Measurements from ENCODE around the gene CALR3. TPM values are rescaled to one million over a fixed set of nuclear protein-coding genes. Genes with fewer than 3 reads are reported as not detected.
"Not testable (repeated sequence)": the region's sequence is repeated elsewhere in the genome, so short reads cannot be mapped to it uniquely, and the experiment has no call there.

CALR3 gene
- total RNA-seq, 4 donors from 2014 or later = not detected

DNA sequence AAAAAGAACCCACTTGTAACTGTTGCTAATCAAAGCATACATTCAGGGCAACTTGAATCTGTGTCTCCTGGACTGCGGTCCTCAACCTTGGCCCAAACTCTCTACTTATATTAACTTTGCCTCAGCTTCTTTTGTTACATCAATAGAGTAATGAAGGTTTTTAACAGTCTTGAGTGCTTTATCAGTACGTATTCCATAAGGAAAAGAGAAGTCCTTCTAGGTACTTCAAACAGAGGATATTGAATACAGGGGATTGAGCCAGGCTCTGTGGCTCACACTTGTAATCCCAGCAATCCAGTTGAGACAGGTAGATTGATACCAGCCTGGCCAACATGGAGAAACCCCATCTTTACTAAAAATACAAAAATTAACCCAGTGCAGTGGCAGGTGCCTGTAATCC, 23.0 kb downstream of the CALR3 start:
- WGBS, 2 donors (ENCODE audit: low coverage in 1 of 2) = 100% methylated on average over 1 to 2 of the region's 2 CpGs
- no peak overlapping the region for H3K27ac ChIP-seq
- intact Hi-C loops (cut with DNase I; ENCODE audit: low total_unique reads) = no loop called here

DNA sequence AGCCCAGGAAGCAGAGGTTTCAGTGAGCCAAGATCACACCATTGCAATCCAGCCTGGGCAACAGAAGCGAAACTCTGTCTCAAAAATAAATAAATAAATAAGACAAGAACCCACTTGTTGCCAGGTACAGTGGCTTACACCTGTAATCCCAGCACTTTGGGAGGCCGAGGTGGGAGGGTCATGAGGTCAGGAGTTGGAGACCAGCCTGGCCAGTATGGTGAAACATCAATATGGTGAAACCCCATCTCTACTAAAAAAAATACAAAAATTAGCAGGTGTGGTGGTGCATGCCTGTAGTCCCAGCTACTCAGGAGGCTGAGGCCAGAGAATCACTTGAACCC, 23.4 kb downstream of the CALR3 start:
- intact Hi-C loops (cut with DNase I; ENCODE audit: low total_unique reads); in situ Hi-C loops (cut with MboI; ENCODE audit: low pct_ligation_motif_present in 1 of 4, low pct_unique_long_range_greater_than_20kb in 1 of 4, low sequenced_read_pairs in 3 of 4); H3K27me3 ChIP-seq; H3K36me3 ChIP-seq; H3K9me3 ChIP-seq; DNase-seq: not testable (repeated sequence)
- Histone ChIP-seq H3K27ac (peak overlapping the region; percentile 88 to 93 (median 89)), H3K4me1 (peaks cover 21 to 30% (median 23%) of the 10 kb centered on the region in 4 donors), H3K4me3 (peak overlapping the region; percentile 55 to 100 (median 93))
- WGBS, 2 donors (ENCODE audit: low coverage in 1 of 2) = 46% methylated on average over 2 of the region's 2 CpGs; no CpG with 5 or more reads in 1 of the 2 donors

More for the DNA sequence above, 23.0 kb downstream of the CALR3 start:
- H3K9me3 ChIP-seq = no peaks in the 10 kb centered on the region
- in situ Hi-C loops (cut with MboI; ENCODE audit: low pct_ligation_motif_present in 1 of 4, low pct_unique_long_range_greater_than_20kb in 1 of 4, low sequenced_read_pairs in 3 of 4) = no loop called here
- H3K27me3 ChIP-seq = no peaks in the 10 kb centered on the region
- no peaks in the 10 kb centered on the region for H3K36me3 ChIP-seq
- TF ChIP-seq, protein P1, sequence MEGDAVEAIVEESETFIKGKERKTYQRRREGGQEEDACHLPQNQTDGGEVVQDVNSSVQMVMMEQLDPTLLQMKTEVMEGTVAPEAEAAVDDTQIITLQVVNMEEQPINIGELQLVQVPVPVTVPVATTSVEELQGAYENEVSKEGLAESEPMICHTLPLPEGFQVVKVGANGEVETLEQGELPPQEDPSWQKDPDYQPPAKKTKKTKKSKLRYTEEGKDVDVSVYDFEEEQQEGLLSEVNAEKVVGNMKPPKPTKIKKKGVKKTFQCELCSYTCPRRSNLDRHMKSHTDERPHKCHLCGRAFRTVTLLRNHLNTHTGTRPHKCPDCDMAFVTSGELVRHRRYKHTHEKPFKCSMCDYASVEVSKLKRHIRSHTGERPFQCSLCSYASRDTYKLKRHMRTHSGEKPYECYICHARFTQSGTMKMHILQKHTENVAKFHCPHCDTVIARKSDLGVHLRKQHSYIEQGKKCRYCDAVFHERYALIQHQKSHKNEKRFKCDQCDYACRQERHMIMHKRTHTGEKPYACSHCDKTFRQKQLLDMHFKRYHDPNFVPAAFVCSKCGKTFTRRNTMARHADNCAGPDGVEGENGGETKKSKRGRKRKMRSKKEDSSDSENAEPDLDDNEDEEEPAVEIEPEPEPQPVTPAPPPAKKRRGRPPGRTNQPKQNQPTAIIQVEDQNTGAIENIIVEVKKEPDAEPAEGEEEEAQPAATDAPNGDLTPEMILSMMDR (IDR thresholded peaks at IDR 0.05) = no peak
- TF ChIP-seq EP300 (IDR thresholded peaks at IDR 0.05; ENCODE audit: low read depth) (no peak), POLR2A (IDR thresholded peaks at IDR 0.05) (no peak), POLR2AphosphoS5 (IDR thresholded peaks at IDR 0.05) (no peak)
- no peak overlapping the region for H3K4me3 ChIP-seq
- H3K4me1 ChIP-seq = peaks cover 21 to 30% (median 23%) of the 10 kb centered on the region in 4 donors
- DNase-seq = no peak

DNA sequence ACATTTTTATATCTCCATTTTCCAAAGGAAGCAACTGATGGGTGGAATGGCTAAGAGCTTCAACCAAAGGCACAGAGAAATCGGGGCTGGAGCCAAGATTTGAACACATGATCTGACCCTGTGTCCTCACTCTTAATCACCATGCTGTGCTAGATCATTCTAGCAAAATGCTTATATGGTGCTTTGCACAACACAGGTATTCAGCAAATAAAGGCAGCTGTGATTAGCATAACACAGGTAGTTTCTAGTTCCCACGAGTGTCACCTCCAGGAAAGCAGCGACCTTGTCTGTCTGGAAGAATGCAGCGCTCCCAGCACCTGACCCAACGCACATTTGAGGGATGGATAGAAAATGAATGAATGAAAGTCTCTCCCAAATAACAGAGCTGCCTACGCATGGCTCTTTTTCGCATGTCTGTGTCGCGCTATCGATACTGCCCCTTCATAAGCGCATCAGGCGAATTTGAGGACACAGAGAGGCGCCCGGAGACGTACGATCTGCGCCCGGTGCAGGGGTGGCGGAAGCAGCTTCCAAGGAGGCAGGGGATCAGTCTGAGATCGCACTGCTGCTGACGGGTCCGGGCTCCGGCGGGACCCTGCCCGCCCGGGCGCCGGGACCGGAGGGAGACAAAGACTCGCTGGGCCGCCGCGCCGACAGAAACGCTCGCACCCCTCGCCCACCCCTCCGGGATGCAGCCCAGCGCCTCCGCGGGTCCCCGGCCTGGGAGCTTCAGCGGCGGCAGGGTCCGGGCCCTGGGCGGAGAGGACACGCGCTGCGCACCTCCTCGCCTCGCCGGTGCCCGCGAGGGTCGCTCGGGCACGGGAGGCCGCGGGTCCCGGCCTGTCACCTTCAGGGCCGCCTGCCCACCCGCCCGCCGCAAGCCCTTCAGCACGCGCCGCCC, 24.8 kb downstream of the CALR3 start:
- no peaks in the 10 kb centered on the region for H3K9me3 ChIP-seq
- peak; percentile 26 for DNase-seq
- TF ChIP-seq POLR2A (IDR thresholded peaks at IDR 0.05) (no peak), POLR2AphosphoS5 (IDR thresholded peaks at IDR 0.05) (peak in 1 of 3 donors; percentile 4)
- peaks cover 21 to 30% (median 23%) of the 10 kb centered on the region in 4 donors for H3K4me1 ChIP-seq
- in situ Hi-C loops (cut with MboI; ENCODE audit: low pct_ligation_motif_present in 1 of 4, low pct_unique_long_range_greater_than_20kb in 1 of 4, low sequenced_read_pairs in 3 of 4) (no loop called here), intact Hi-C loops (cut with DNase I; ENCODE audit: low total_unique reads) (no loop called here)
- 0 to 1% methylated on average over 1 to 41 of the region's 67 CpGs for WGBS, 2 donors (ENCODE audit: low coverage in 1 of 2)
- peak overlapping the region; percentile 88 to 93 (median 89) for H3K27ac ChIP-seq
- H3K27me3 ChIP-seq = no peaks in the 10 kb centered on the region
- H3K4me3 ChIP-seq = peak overlapping the region; percentile 66 to 100 (median 93)
- H3K36me3 ChIP-seq = no peaks in the 10 kb centered on the region

DNA sequence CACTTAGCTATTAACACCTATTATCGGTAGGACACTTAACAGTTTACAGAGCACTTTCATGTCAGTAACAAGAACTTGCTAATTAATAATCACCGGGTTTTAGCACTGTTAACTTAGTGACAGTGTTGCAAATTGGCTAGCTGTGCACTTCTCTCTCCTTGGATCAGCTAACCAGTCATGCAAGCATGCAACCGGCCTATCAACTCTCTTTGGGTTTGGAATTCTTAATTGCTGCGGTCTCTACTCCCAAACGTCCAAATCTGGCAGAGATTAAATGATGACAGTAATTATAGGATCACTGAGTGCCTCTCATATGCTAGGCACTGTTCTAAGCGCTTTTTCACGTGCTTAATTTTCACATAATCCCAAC, 25.4 kb downstream of the CALR3 start:
- in situ Hi-C loops (cut with MboI; ENCODE audit: low pct_ligation_motif_present in 1 of 4, low pct_unique_long_range_greater_than_20kb in 1 of 4, low sequenced_read_pairs in 3 of 4) (no loop called here), intact Hi-C loops (cut with DNase I; ENCODE audit: low total_unique reads) (no loop called here)
- peak overlapping the region in 3 of 4 donors; percentile 90 to 100 (median 96) for H3K4me3 ChIP-seq
- no peak for TF ChIP-seq EP300 (IDR thresholded peaks at IDR 0.05; ENCODE audit: low read depth)
- no peak for TF ChIP-seq POLR2AphosphoS5 (IDR thresholded peaks at IDR 0.05)
- TF ChIP-seq, protein P1 (IDR thresholded peaks at IDR 0.05) = no peak
- TF ChIP-seq POLR2A (IDR thresholded peaks at IDR 0.05) = no peak
- 7 to 35% methylated on average over 2 to 7 of the region's 7 CpGs for WGBS, 2 donors (ENCODE audit: low coverage in 1 of 2)
- no peaks in the 10 kb centered on the region for H3K27me3 ChIP-seq
- H3K27ac ChIP-seq = peak overlapping the region; percentile 88 to 93 (median 89)
- no peaks in the 10 kb centered on the region for H3K36me3 ChIP-seq
- no peaks in the 10 kb centered on the region for H3K9me3 ChIP-seq
- H3K4me1 ChIP-seq = peaks cover 21 to 30% (median 23%) of the 10 kb centered on the region in 4 donors
- no peak for DNase-seq

DNA sequence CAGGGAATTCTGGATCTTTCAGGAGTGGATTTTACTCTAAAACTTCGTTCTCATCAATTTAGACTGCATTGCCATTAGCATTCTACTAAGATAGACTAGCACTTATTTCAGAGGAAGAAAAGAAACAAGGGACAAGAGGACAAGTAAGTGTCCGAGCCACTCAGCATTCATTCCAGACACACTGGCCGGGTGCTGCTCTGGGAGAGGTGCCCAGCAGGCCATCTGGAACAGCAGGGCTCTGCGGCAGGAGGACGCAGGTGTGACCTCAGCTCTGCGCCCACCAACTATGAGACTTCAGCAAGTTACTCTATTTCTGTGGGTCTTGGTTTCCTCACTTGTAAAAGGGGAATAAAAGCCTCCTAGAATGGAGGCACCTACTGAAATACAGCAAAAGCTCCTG, 28.4 kb downstream of the CALR3 start:
- intact Hi-C loops (cut with DNase I; ENCODE audit: low total_unique reads) = no loop called here
- Histone ChIP-seq H3K9me3 (no peaks in the 10 kb centered on the region), H3K27me3 (no peaks in the 10 kb centered on the region), H3K36me3 (no peaks in the 10 kb centered on the region), H3K27ac (no peak overlapping the region), H3K4me1 (peaks cover 21 to 40% (median 23%) of the 10 kb centered on the region in 4 donors), H3K4me3 (no peak overlapping the region)
- no peak for DNase-seq
- WGBS, 2 donors (ENCODE audit: low coverage in 1 of 2) = 87 to 90% methylated on average over 2 to 6 of the region's 6 CpGs
- in situ Hi-C loops (cut with MboI; ENCODE audit: low pct_ligation_motif_present in 1 of 4, low pct_unique_long_range_greater_than_20kb in 1 of 4, low sequenced_read_pairs in 3 of 4) = no loop called here
- no peak for TF ChIP-seq EP300 (IDR thresholded peaks at IDR 0.05; ENCODE audit: low read depth)
- TF ChIP-seq POLR2AphosphoS5 (IDR thresholded peaks at IDR 0.05) = no peak
- TF ChIP-seq POLR2A (IDR thresholded peaks at IDR 0.05) = no peak
- TF ChIP-seq, protein P1 (IDR thresholded peaks at IDR 0.05) = no peak

DNA sequence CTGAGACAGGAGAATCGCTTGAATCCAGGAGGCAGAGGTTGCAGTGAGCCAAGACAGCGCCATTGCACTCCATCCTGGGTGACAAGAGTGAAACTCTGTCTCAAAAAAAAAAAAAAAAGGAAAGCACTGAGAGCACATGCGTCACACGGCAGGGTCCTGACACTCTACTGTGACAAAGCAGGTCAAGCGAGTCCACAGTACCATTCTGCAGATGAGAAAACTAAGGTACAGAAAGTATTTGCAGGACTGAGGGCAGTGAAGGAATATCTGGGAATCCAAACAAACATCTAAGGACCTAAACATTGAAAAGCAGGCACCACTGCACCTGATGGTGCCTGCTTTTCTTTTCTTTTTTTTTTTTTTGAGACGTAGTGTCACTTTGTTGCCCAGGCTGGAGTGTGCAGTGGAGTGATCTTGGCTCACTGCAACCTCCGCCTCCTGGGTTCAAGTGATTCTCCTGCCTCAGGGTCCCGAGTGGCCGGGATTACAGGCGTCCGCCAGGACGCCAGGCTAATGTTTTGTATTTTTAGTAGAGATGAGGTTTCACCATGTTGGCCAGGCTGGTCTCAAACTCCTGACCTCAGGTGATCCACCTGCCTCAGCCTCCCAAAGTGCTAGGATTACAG, 29.1 kb downstream of the CALR3 start:
- H3K4me3 ChIP-seq; H3K9me3 ChIP-seq; DNase-seq; intact Hi-C loops (cut with DNase I; ENCODE audit: low total_unique reads); in situ Hi-C loops (cut with MboI; ENCODE audit: low pct_ligation_motif_present in 1 of 4, low pct_unique_long_range_greater_than_20kb in 1 of 4, low sequenced_read_pairs in 3 of 4); H3K27ac ChIP-seq; H3K27me3 ChIP-seq; H3K36me3 ChIP-seq: not testable (repeated sequence)
- 91% methylated on average over 12 of the region's 12 CpGs; no CpG with 5 or more reads in 1 of the 2 donors for WGBS, 2 donors (ENCODE audit: low coverage in 1 of 2)
- peaks cover 20 to 36% (median 22%) of the 10 kb centered on the region in 4 donors for H3K4me1 ChIP-seq

Data from transverse colon (tissue), 4 donors.